HG03521 (cell line): ENCODE measurements around the gene ERCC1.

ENCODE experiments used
- ATAC-seq: cut with Tn5 transposase; IDR thresholded peaks from one replicate; pipeline ENCODE4 v1.9.1; 2021; ENCODE audit warnings: mild to moderate bottlenecking, moderate library complexity; ENCODE audit not compliant: unreplicated experiment

ERCC1 gene

GRCh38 chr19:45423589-45424190 is at the start of gene ERCC1:
TSS of gene ERCC1 (minus strand) at chr19:45423917. CDS start at chr19:45423374, 543 bp downstream.
- ATAC-seq: peak; percentile 62

- no peak for ATAC-seq
Measured at GRCh38 chr19:45473367-45473681, 49.6 kb upstream of the ERCC1 start.

- ATAC-seq: no peak
Measured at GRCh38 chr19:45472563-45473366, 49.0 kb upstream of the ERCC1 start.

- no peak for ATAC-seq
Measured at GRCh38 chr19:45471931-45472562, 48.3 kb upstream of the ERCC1 start.

- no peak for ATAC-seq
Measured at GRCh38 chr19:45471111-45471930, 47.6 kb upstream of the ERCC1 start.

- ATAC-seq: no peak
Measured at GRCh38 chr19:45470762-45471081, 47.0 kb upstream of the ERCC1 start.

GRCh38 chr19:45469945-45470761 is 46.4 kb upstream of the ERCC1 start:
- no peak for ATAC-seq

GRCh38 chr19:45469132-45469944 is 45.6 kb upstream of the ERCC1 start:
- ATAC-seq: peak; percentile 52

GRCh38 chr19:45468803-45469131 is 45.0 kb upstream of the ERCC1 start:
- no peak for ATAC-seq

- peak; percentile 8 for ATAC-seq
Measured at GRCh38 chr19:45468159-45468651, 44.5 kb upstream of the ERCC1 start.

- ATAC-seq: peak; percentile 42
Measured at GRCh38 chr19:45467456-45468158, 43.9 kb upstream of the ERCC1 start, which contains the start of gene FOSB. TSS of gene FOSB (plus strand) at chr19:45467996. CDS start at chr19:45468587, 591 bp downstream.

GRCh38 chr19:45467115-45467455 is 43.4 kb upstream of the ERCC1 start:
- ATAC-seq: no peak

GRCh38 chr19:45464852-45465441 is 41.2 kb upstream of the ERCC1 start:
- ATAC-seq: no peak

- ATAC-seq: no peak
Measured at GRCh38 chr19:45464274-45464673, 40.6 kb upstream of the ERCC1 start.

GRCh38 chr19:45463241-45463640 is 39.5 kb upstream of the ERCC1 start:
- ATAC-seq: no peak

GRCh38 chr19:45462174-45462573 is 38.5 kb upstream of the ERCC1 start:
- no peak for ATAC-seq

- no peak for ATAC-seq
Measured at GRCh38 chr19:45460807-45461347, 37.2 kb upstream of the ERCC1 start.

- no peak for ATAC-seq
Measured at GRCh38 chr19:45457776-45458175, 34.1 kb upstream of the ERCC1 start.

GRCh38 chr19:45456500-45456815 is 32.7 kb upstream of the ERCC1 start:
- ATAC-seq: no peak
